Subcutaneous adipose tissue (tissue), 4 donors: ENCODE measurements around the gene PAK5. TPM values are rescaled to one million over a fixed set of nuclear protein-coding genes. Genes with fewer than 3 reads are reported as not detected.

Source experiments
- total RNA-seq, 4 donors: library from RNA; depleted of rRNA; stranded (reverse); fragments of >200 nt; gene quantifications; one replicate each; pipeline ENCODE4 v1.1.0, GENCODE V29; 2016
- TF ChIP-seq, protein P1 (sequence below): fragments of 450-650 bp; IDR thresholded peaks from one replicate; pipeline ENCODE4 v1.5.1; 2016; ENCODE audit warnings: low read depth, mild to moderate bottlenecking, control low read depth, antibody characterized with exemption, moderate library complexity

The PAK5 gene
- total RNA-seq, 4 donors from 2014 or later: not detected

DNA sequence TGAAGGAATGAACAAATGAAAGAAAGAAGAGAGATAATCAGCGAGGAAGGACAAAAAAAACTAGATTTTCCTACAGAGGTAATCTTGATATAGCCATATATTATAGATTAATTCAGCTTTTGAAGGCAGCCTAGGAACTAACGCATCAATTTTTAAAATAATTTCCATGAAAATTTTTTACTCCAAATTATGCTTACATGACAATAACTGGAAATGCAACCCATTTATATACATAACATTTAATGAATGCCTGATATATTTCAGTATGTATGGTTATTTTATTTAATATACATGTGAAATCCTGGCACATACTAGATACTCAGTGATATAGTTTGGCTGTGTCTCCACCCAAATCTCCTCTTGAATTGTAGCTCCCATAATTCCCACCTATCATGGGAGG, 166.8 kb downstream of the PAK5 start:
- TF ChIP-seq, protein P1, sequence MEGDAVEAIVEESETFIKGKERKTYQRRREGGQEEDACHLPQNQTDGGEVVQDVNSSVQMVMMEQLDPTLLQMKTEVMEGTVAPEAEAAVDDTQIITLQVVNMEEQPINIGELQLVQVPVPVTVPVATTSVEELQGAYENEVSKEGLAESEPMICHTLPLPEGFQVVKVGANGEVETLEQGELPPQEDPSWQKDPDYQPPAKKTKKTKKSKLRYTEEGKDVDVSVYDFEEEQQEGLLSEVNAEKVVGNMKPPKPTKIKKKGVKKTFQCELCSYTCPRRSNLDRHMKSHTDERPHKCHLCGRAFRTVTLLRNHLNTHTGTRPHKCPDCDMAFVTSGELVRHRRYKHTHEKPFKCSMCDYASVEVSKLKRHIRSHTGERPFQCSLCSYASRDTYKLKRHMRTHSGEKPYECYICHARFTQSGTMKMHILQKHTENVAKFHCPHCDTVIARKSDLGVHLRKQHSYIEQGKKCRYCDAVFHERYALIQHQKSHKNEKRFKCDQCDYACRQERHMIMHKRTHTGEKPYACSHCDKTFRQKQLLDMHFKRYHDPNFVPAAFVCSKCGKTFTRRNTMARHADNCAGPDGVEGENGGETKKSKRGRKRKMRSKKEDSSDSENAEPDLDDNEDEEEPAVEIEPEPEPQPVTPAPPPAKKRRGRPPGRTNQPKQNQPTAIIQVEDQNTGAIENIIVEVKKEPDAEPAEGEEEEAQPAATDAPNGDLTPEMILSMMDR: no peak

DNA sequence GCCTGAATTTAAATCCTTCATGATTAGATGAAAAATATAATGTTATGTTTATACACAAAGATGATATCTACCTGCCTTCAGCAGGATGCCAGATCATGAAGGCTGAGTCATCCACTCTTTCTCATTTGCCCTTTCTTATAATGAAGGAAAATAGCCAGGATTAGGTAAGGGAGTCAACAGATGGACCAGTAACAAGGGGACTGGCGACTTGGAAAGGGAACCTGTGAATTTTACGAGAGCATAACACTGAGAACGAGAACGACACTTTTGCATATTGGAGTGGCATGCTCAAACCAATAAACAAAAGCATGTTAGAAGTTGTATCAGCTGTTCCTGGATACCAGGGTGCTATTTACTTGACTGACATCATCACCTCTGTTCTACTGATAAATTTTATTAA, 170.5 kb downstream of the PAK5 start:
- TF ChIP-seq, protein P1: no peak

DNA sequence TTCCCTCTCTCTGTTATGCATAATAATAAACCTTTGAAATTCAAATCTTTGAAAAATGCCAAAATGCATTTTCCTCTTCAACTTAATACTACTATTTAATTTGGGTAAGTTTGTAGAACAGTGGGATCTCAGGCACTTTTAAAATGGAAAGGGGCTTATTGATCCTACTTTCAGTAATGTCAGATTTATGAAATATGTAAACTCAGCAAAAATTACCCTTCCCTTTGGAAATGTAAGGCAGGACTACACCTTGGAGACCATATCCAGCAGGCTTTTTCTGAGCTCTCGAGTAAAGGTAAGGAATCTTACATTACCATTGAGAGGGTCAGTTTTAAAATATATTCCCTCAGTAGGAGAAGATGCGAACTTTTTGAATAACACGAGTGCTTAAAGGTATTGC, 175.5 kb downstream of the PAK5 start:
- TF ChIP-seq, protein P1: no peak

DNA sequence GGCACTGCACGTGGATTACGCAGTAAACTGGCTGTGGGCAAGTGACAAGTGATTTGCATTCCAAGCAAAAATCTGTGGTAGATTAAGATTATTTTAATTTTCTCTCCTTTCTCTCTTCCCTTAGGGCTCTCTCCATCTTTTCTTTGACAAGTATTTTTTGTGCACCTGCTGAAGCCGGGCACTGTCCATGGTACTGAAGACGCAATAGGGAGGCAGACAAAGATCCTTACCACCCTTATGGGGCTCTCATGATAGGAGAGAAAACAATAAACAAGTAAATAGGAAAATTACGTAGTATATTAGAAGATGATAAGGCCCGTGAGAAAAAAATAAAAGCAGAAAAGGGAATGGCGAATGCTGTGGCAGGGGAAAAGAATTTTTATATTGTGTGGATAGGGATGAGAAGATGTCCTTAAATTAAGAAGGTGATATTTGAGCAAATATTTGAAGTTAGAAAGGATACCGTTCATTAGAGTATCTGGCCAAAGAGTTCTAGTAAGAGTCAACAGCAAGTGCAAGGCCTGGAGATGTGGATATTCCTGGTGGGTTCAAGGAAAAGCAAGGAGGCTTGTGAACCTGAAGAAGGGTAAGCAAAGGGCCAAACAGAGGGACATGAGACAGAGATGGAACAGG, 178.5 kb downstream of the PAK5 start:
- TF ChIP-seq, protein P1: no peak

DNA sequence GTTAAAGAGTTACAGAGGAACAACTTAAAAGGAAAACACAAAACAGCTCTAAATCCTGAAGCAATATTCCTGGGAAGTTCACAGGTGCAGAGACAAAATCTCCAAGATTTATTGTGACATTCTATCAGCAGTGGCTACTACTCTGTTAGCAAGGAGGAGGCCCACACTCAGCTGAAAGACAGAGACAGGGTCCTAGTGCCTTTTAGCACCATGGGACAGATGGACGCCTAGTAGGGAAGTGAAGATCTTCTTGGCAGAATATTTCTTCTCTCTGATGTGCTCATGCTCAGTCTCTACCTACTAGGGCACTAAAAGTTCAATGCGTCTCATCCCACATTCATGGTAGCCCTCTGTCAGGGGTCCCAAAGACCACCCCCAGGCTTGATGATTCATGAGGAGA, 191.1 kb downstream of the PAK5 start:
- TF ChIP-seq, protein P1: no peak

DNA sequence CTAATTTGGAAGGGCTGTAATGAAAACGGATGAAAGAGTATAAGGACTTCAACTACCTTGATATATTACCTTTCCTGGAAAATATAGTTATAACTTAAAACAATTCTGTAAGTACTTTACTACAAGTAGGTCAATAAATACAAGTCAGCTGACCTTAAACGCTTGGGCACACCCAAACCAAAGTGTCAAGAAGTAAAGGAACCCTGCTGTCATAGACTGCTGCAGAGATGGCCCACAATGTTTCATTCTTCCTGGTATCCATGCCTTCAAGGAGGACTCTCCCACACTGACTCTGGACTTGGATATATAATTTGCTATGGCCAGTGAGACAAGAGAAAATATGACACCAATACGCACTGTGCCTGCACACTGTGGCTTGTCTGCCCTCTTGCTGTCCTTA, 192.5 kb downstream of the PAK5 start:
- TF ChIP-seq, protein P1: no peak

DNA sequence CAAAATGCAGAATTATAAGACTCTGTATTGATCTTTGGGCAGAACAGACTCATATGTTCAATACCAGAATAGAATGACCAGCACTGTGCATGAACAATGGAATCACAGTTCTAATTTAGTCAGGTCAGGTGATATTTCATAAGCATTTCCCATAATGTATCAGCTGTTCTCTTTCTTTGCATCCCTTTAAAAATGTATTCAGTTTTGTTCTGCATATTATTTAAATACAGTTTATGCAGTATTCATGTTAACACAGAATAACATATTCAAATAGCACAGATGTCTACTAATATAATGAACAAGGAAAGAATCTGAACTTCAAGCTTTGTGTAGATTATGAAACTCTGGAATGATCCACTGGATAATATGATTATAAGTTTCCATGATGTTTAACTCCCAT, 196.0 kb downstream of the PAK5 start:
- TF ChIP-seq, protein P1: no peak
